GM20000 (cell line): ENCODE results near the gene JARID2.

Experiments
- DNase-seq: peaks from one replicate; pipeline ENCODE4 v3.0.0; 2012; ENCODE audit warnings: low spot score
- CTCF ChIP-seq: IDR thresholded peaks from 2 replicates; pipeline ENCODE4 v1.5.1; 2012; ENCODE audit warnings: mild to moderate bottlenecking, control low read depth; ENCODE audit errors: extremely low read depth, missing control alignments

JARID2 gene

GRCh38 chr6:15504581-15505350 is 258.9 kb downstream of the JARID2 start:
- DNase-seq: no peak
- TF ChIP-seq CTCF: no peak

- no peak for DNase-seq
- no peak for TF ChIP-seq CTCF
Observed at GRCh38 chr6:15505463-15505918, 259.6 kb downstream of the JARID2 start.

GRCh38 chr6:15506066-15506465 is 260.2 kb downstream of the JARID2 start:
- no peak for DNase-seq
- TF ChIP-seq CTCF: no peak

GRCh38 chr6:15507221-15507620 is 261.4 kb downstream of the JARID2 start:
- TF ChIP-seq CTCF: no peak

GRCh38 chr6:15507746-15508145 is 261.9 kb downstream of the JARID2 start:
- TF ChIP-seq CTCF: no peak
- no peak for DNase-seq

More at GRCh38 chr6:15507221-15507620, 261.4 kb downstream of the JARID2 start:
- no peak for DNase-seq

GRCh38 chr6:15508441-15508871 is 262.6 kb downstream of the JARID2 start:
- no peak for TF ChIP-seq CTCF
- DNase-seq: no peak

- no peak for TF ChIP-seq CTCF
- no peak for DNase-seq
Observed at GRCh38 chr6:15508931-15509330, 263.1 kb downstream of the JARID2 start.
